ENCODE measurements around the gene ZNF414.
"Not testable (repeated sequence)": the region's sequence is repeated elsewhere in the genome, so short reads cannot be mapped to it uniquely, and the experiment has no call there.

Gene ZNF414

GRCh38 chr19:8513687-8514504 is at the start of gene ZNF414:
ZNF414 (minus strand) TSS chr19:8514167; CDS start chr19:8514046, 121 bp downstream.
- peak; percentile 90 to 91 for DNase-seq

- DNase-seq: no peak
Measured at GRCh38 chr19:8561075-8561764, 47.3 kb upstream of the ZNF414 start.

- DNase-seq: no peak
Measured at GRCh38 chr19:8558325-8558724, 44.4 kb upstream of the ZNF414 start.

- no peak for DNase-seq
Measured at GRCh38 chr19:8557642-8558238, 43.8 kb upstream of the ZNF414 start.

- not testable (repeated sequence) for DNase-seq
Measured at GRCh38 chr19:8553729-8554128, 39.8 kb upstream of the ZNF414 start.

- DNase-seq: peak; percentile 15 to 16
Measured at GRCh38 chr19:8552810-8553209, 38.8 kb upstream of the ZNF414 start.

GRCh38 chr19:8550070-8550469 is 36.1 kb upstream of the ZNF414 start:
- no peak for DNase-seq

GRCh38 chr19:8545743-8546142 is 31.8 kb upstream of the ZNF414 start:
- no peak for DNase-seq

GRCh38 chr19:8544168-8544567 is 30.2 kb upstream of the ZNF414 start:
- no peak for DNase-seq

GRCh38 chr19:8539621-8540149 is 25.7 kb upstream of the ZNF414 start:
- no peak for DNase-seq

- no peak for DNase-seq
Measured at GRCh38 chr19:8537099-8537498, 23.1 kb upstream of the ZNF414 start.

GRCh38 chr19:8536282-8536681 is 22.3 kb upstream of the ZNF414 start:
- no peak for DNase-seq

- DNase-seq: no peak
Measured at GRCh38 chr19:8532225-8532624, 18.3 kb upstream of the ZNF414 start.

GRCh38 chr19:8531470-8531869 is 17.5 kb upstream of the ZNF414 start:
- DNase-seq: no peak

- DNase-seq: no peak
Measured at GRCh38 chr19:8530061-8530679, 16.2 kb upstream of the ZNF414 start.

GRCh38 chr19:8529369-8530006 is 15.5 kb upstream of the ZNF414 start:
- DNase-seq: no peak

GRCh38 chr19:8528500-8528899 is 14.5 kb upstream of the ZNF414 start:
- DNase-seq: peak in 1 of 2 experiments; percentile 8

GRCh38 chr19:8526345-8527091 is 12.6 kb upstream of the ZNF414 start:
- no peak for DNase-seq

- DNase-seq: no peak
Measured at GRCh38 chr19:8525401-8525684, 11.4 kb upstream of the ZNF414 start.

- no peak for DNase-seq
Measured at GRCh38 chr19:8519388-8519787, 5.4 kb upstream of the ZNF414 start.

- no peak for DNase-seq
Measured at GRCh38 chr19:8518536-8518935, 4.6 kb upstream of the ZNF414 start.
